K562 (cell line): ENCODE results near the gene MYH9. TPM values are rescaled to one million over a fixed set of nuclear protein-coding genes. Genes with fewer than 3 reads are reported as not detected.
A peak's percentile ranks its signal among the peaks of the same experiment; 100 is the strongest.

ENCODE experiments used
- ATAC-seq: fragments of 200-7000 bp; cut with Tn5 transposase; 3 replicates; pipeline ENCODE4 v1.9.1; 2020; ENCODE audit warnings: moderate library complexity
- BruUV-seq: library from RNA; stranded (reverse); fragments of 400-500 nt; replicated peaks from 2 replicates; lab custom pipeline; 2021; lab: Mats Ljungman, UMichigan
- CTCF ChIA-PET: fragments of 300-600 bp; formaldehyde crosslinking; extraction: SDS; loops from one replicate; lab custom pipeline; 2021; ENCODE audit warnings: low intra/inter-chr PET ratio; lab: Yijun Ruan, JAX
- POLR2A ChIA-PET: fragments of 300-600, 350-650 bp; sonication (Branson Sonifier 250); formaldehyde crosslinking; extraction: SDS; loops from one replicate; lab custom pipeline; 2021; ENCODE audit warnings: antibody characterized with exemption, inconsistent platforms; lab: Yijun Ruan, JAX
- DNase-seq, 4 experiments: peaks; one replicate each; pipeline versions ENCODE4 v3.0.0 to v3.0.0-alpha.2; 2011 to 2018; ENCODE audit warnings: low spot score in 3 of 4, mixed read lengths in 3 of 4; ENCODE audit errors: extremely low read depth in 1 of 4
- FAIRE-seq: peaks from 2 replicates; lab custom pipeline; 2011; peaks lifted over from hg19 to GRCh38; lab: Jason Lieb, UNC
- H2AFZ ChIP-seq: 2 replicates; pipeline ENCODE4 v1.6.0; 2011; ENCODE audit warnings: low read depth, low read length, control low read depth, inconsistent platforms
- H3K27ac ChIP-seq: fragments of 200-600 bp; 3 replicates; pipeline ENCODE4 v1.8.0; 2011; ENCODE audit warnings: low read depth, mild to moderate bottlenecking, control low read depth, inconsistent platforms, low read length, moderate library complexity, mixed read lengths; ENCODE audit errors: extremely low read depth
- H3K27me3 ChIP-seq, 2 experiments: fragments of 300-600 bp in 1 of 2; 2 replicates in 1 of 2; 3 replicates in 1 of 2; pipeline versions ENCODE4 v1.6.0 to v1.8.0; 2011; ENCODE audit warnings: inconsistent platforms in 2 of 2, low read length in 2 of 2, mild to moderate bottlenecking in 1 of 2, mixed read lengths in 1 of 2, moderate library complexity in 1 of 2; ENCODE audit not compliant: control insufficient read depth in 2 of 2, insufficient read depth in 2 of 2
- H3K36me3 ChIP-seq: fragments of 300-600 bp; 3 replicates; pipeline ENCODE4 v1.8.0; 2011; ENCODE audit warnings: mild to moderate bottlenecking, low read length, inconsistent platforms; ENCODE audit not compliant: control insufficient read depth, insufficient read depth
- H3K4me1 ChIP-seq, 2 experiments: fragments of 200-600 bp in 1 of 2; replicated peaks in 1 of 2; 2 replicates in 1 of 2; 3 replicates in 1 of 2; pipeline versions ENCODE4 v1.5.1 to v1.8.0; 2011; ENCODE audit warnings: inconsistent platforms in 2 of 2, low read length in 2 of 2, mild to moderate bottlenecking in 1 of 2, mixed read lengths in 1 of 2, moderate library complexity in 1 of 2; ENCODE audit not compliant: control insufficient read depth in 2 of 2, insufficient read depth in 2 of 2
- H3K4me2 ChIP-seq: 2 replicates; pipeline ENCODE4 v1.6.1; 2011; ENCODE audit warnings: low read length, control low read depth, inconsistent platforms, mixed read lengths; ENCODE audit not compliant: insufficient read depth
- H3K4me3 ChIP-seq: fragments of 200-600 bp; sonication (generic), shearing (Covaris generic); 2 replicates; pipeline ENCODE4 v1.5.1; 2016; ENCODE audit warnings: control low read depth, inconsistent platforms
- H3K79me2 ChIP-seq: fragments of 200-600 bp; 3 replicates; pipeline ENCODE4 v1.8.0; 2011; ENCODE audit warnings: low read length, inconsistent platforms; ENCODE audit not compliant: control insufficient read depth, insufficient read depth
- H3K9ac ChIP-seq, 2 experiments: 2 replicates each; pipeline versions ENCODE4 v1.6.0 to v1.6.1; 2011; ENCODE audit warnings: low read depth in 2 of 2, low read length in 2 of 2, control low read depth in 1 of 2, inconsistent platforms in 1 of 2, mild to moderate bottlenecking in 1 of 2, mixed read lengths in 1 of 2; ENCODE audit not compliant: insufficient read depth in 1 of 2
- H3K9me1 ChIP-seq: one replicate; pipeline ENCODE4 v1.6.0; 2011; ENCODE audit warnings: inconsistent platforms, mild to moderate bottlenecking, low read length, moderate library complexity; ENCODE audit not compliant: control insufficient read depth, insufficient read depth
- H3K9me3 ChIP-seq: replicated peaks from 2 replicates; pipeline ENCODE4 v1.5.1; 2011; ENCODE audit warnings: low read depth, low read length, inconsistent platforms; ENCODE audit not compliant: control insufficient read depth, insufficient read depth
- H4K20me1 ChIP-seq: replicated peaks from 2 replicates; pipeline ENCODE4 v1.6.1; 2011; ENCODE audit warnings: low read length, inconsistent platforms, mixed read lengths; ENCODE audit not compliant: control insufficient read depth, insufficient read depth
- DPF2 ChIP-seq: fragments of 450-650 bp; IDR thresholded peaks from 2 replicates; pipeline ENCODE4 v1.6.1; 2016
- GATAD2A ChIP-seq: fragments of 450-650 bp; IDR thresholded peaks from 2 replicates; pipeline ENCODE4 v1.6.1; 2017
- HCFC1 ChIP-seq: IDR thresholded peaks from 2 replicates; pipeline ENCODE4 v1.6.1; 2012; ENCODE audit warnings: low read depth, low read length, improper control_type of control experiment
- HMG20B ChIP-seq: fragments of 250-450 bp; sonication (Bioruptor Pico); IDR thresholded peaks from 2 replicates; pipeline ENCODE4 v1.5.0; 2021; ENCODE audit warnings: mild to moderate bottlenecking
- RFX1 ChIP-seq: fragments of 450-650 bp; IDR thresholded peaks from 2 replicates; pipeline ENCODE4 v1.6.1; 2016; ENCODE audit warnings: mild to moderate bottlenecking, moderate library complexity
- WGBS: fragments of 100-300 bp; shearing (Covaris generic); methylation state at CpG from one replicate; pipeline ENCODE4 v1.1.6; 2016; ENCODE audit warnings: low coverage, mixed read lengths; ENCODE audit not compliant: insufficient coverage; ENCODE audit errors: missing lambda C conversion rate; 5-methylcytosine and 5-hydroxymethylcytosine counted together
- in situ Hi-C: fragments of 300-500 bp; cut with MboI; formaldehyde crosslinking; loops from 4 replicates; pipeline ENCODE4 v1.15.0; 2018; ENCODE audit warnings: inconsistent platforms, mixed read lengths
- intact Hi-C: fragments of 100-400 bp; cut with micrococcal nuclease; formaldehyde crosslinking; loops from 2 replicates; pipeline ENCODE4 v1.14.2; 2022
- polyA plus RNA-seq, 8 experiments: library from polyadenylated mRNA; depleted of rRNA in 4 of 8; stranded (reverse) in 5 of 8; unstranded in 3 of 8; fragments of >200 nt; fragmentation: Nextera tagmentation in 2 of 8; fragmentation: Illumina TruSeq in 1 of 8; extraction: Ambion mirVana in 2 of 8; extraction: Trizol in 1 of 8; gene quantifications; 2 replicates each; pipeline versions ENCODE4 v1.2.1 to v1.2.3, GENCODE V29; 2011 to 2014; ENCODE audit warnings: inconsistent platforms in 1 of 8, missing spikeins in 1 of 8
- total RNA-seq, 7 experiments: library from RNA; depleted of rRNA in 6 of 7; stranded (reverse); fragments of >200 nt in 6 of 7; fragmentation: Illumina TruSeq in 2 of 7; extraction: Trizol in 2 of 7; gene quantifications; 2 replicates each; pipeline versions ENCODE4 v1.2.1 to v1.2.3, GENCODE V29; 2011 to 2021; ENCODE audit warnings: low replicate concordance in 1 of 7

The MYH9 gene
- total and polyA plus RNA-seq, 9 of the 15 experiments (the other 6 are each of a cell fraction or from before 2014, with no cell fraction given) = 0.71 to 111 (median 24.6) TPM

GRCh38 chr22:36326178-36327161, 61.3 kb downstream of the MYH9 start:
- H3K4me1 ChIP-seq = peaks cover 35 to 39% of the 10 kb centered on the region in 2 experiments
- FAIRE-seq = no peak

More at GRCh38 chr22:36326178-36327161, 61.3 kb downstream of the MYH9 start:
- H3K4me3 ChIP-seq = no peak overlapping the region
- WGBS = 87% methylated on average over 15 of the region's 20 CpGs
- intact Hi-C loops (no loop called here), in situ Hi-C loops (no loop called here)
- ATAC-seq = no peak
- H3K9me1 ChIP-seq = peaks cover 5% of the 10 kb centered on the region
- H3K79me2 ChIP-seq = peaks cover 34% of the 10 kb centered on the region
- no peak for DNase-seq
- H3K27me3 ChIP-seq = no peaks in the 10 kb centered on the region
- no TSS peak for BruUV-seq
- no peak overlapping the region for H3K9ac ChIP-seq
- H4K20me1 ChIP-seq = no peaks in the 10 kb centered on the region
- no peak overlapping the region for H2AFZ ChIP-seq
- POLR2A ChIA-PET = no interaction called here
- peaks cover 81% of the 10 kb centered on the region for H3K36me3 ChIP-seq
- no peak overlapping the region for H3K4me2 ChIP-seq
- TF ChIP-seq DPF2 (no peak), RFX1 (peak; percentile 53; the same call in 1 of the 2 replicates), GATAD2A (no peak), HMG20B (CRISPR knock-in tag) (no peak), HCFC1 (no peak)
- H3K9me3 ChIP-seq = no peaks in the 10 kb centered on the region
- CTCF ChIA-PET = no interaction called here
- H3K27ac ChIP-seq = no peak overlapping the region
